ENCODE data around the gene CD44.

The CD44 gene

DNA sequence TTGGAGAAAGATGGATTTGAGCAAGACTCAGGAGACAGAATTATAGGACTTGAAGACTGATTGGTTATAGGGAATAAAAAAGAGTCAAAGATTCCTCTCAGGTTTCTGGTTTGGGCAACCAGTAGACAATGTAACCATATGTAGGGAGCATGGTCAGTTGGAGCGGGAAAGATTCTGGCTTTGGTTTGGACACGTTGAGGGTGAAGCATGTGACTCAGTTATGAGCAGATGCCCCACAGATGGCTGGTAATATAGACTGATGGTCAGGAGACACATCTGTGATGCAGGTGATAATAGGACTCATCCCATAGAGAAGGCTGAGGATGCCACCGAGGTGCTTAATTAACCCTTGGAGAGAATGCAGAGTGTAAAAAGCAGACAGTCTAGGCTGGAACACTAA is 132.1 kb downstream of the CD44 start:
- no peak for DNase-seq

DNA sequence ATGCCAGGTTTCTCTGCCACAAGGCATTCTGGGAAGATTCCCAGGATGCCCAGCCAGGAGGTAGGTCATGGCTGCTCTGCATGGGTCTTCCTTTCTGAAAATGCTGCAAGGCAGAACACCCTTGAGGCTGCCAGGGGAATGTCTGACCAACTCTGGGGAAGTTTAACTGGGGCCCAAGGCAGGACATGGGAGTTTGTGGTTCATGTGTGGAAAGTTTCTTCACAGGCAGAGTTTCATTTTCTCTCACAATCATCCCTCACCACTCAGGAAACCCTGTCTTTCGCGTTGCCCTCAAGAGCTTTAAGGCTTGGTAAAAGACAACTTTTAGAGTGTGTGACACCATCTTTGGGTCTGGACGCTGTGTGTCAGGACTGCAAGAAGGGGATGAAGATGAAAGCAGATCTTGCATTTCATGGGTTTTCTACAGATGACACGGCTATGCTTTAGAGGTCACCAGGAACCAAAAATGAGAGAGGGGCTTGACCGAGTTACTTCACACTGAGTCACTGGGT is 133.5 kb downstream of the CD44 start:
- DNase-seq = peak; percentile 25

DNA sequence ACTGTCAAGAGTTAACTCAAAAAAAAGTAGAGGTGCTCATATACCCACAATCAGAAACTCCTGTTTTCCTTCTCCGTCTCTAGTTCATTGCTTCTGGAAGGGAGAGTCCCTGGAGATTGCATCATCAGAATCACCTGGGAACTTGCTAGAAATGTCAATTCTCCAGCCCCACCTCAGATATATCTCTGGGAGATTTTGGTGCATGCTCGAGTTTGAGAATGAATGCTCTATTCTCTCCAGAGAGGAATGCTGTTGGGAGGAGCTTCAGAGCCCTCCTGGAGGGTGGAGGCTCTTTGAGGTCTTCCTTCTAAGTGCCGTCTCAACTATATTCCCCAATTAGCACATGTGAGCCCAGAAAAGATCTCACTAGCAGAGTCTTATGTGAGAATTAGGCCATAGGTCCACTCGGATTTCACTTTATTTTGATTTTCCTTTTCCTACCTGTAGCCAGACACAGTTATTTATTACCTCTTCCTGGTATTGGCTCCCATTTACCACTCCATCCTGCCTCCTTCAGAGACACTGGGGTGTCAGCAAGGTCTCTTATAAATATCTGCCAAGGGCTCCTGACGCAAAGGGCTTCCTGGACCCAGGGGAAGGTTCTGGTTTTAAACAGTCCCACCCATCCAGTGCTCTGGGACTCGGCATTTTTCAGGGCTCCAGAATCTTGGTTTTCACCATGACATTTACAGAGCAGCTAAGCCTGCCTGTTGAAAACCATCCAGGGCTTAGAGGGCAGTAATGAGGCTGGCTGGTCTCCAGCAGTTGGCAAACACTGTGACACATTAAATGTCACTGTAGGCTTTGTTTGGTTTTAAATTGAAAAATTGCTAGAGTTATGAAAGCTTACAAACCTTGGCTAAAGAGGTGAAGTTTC is 136.2 kb downstream of the CD44 start:
- DNase-seq = no peak

DNA sequence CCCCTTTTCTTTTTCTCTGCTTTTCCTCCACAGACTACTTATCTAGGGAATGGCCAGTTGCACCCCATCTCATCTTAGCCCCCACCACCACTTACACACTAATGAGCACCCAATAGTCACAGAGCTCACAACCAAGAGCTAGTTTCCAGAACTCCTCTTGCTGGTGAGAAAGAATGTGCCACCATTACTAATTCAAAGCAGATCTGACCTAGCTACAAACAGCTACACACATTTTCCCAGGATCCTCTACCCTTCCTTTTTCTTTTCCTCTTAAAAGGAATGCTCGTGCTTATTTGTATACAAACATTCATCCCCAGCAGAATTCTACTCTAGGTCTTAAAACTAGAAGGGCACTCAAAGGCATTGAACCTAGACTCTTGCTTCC is 136.8 kb downstream of the CD44 start:
- no peak for DNase-seq

DNA sequence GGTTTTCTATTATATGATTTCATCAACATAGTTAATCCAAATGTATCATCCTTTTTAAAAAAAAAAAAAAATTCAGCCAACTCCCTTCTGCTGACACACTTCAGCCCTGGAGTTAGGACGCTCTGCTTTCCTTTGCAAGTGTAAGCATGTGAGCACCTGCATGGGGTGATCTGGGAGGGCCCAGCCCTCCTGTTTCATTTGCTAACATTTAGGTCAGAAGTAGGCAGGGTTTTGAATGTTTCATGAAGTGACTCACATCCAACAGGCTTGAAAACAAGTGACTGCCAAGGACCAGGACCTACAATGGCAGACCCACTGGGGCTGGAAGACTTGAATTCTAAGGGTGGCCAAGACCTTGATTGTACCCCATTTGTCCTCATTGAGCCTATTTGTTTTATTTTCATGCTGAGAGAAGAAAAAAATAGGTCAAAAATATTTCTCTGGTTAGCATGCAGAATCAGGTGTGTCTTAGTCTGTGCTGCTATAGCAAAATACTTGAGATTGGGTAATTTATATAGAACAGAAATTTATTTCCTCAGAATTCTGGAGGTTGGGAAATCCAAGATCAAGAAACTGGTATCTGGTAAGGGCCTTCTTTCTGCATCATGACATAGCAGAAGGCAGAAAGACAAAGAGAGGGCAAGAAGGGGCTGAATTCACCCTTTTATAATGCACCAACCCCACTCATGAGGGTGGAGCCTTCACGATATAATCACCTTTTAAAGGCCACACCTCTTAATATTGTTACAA is 137.6 kb downstream of the CD44 start:
- DNase-seq = peak; percentile 7

DNA sequence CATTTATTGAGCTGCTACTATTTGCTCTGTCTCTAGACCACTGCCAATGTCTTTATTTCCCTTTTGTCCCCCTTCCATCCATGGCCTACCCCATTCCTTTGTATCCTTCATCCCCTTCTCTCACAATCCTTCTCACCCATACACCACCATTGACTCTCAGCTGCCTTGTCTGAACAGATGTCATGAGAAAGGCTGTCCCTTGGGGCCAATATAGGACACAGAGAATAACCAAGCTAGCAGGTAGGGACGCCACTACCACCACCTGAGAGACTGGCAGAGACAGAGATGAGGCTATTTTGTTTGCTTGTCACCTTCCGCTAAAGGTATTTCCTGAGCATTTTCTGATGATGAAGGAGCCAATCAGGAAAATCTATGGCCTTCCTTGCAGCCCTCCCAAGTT is 138.9 kb downstream of the CD44 start:
- DNase-seq = no peak

DNA sequence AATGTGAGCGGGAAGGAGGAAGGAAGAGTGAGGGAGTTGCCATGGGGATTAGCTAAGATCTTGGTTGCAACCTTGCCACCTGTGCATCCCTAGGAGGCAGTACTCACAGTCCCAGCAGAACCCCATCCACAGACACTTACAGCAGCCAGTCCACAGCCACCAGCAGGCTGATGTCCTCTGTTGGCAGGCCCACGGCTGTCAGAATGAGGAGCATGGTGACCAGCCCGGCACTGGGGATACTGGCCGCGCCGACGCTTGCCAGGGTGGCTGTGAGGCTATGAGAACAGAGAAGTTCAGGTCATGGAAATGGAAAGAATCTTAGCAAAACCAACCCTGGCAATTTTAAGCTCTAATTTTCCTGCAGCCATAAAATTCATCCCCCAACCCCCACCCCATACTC is 141.8 kb downstream of the CD44 start:
- no peak for DNase-seq

DNA sequence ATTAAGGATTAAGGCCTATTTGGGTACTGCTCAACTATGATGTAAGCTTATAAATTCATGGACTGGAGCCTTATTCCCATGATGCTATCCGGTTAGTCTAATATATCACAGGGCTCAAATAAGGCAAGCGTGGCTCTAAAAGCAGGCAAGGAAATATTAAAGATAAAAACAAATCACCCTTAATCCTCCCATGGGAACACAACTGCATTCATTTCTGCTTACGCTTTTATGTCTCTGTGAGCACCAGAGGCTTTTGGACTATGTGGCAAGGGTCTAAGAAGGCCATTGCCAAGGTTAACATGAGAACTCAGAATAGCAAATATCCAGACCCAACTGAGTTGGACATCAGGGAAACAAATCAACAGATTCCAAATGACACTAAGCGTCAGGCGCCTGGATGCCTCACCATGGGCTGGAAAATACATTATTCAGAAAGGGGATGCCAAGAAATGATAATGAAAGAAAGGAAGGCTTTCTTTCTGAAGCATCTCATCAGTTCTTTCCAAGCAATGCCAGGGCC is 142.3 kb downstream of the CD44 start:
- DNase-seq = no peak

All from stimulated activated CD4-positive, alpha-beta T cell treated with anti-CD3 and anti-CD28 coated beads, Interleukin-4, amount 100 ng/mL, for 1 hour (primary cell).